Spleen (tissue), 11 donors: ENCODE measurements around the gene TSHR. TPM values are rescaled to one million over a fixed set of nuclear protein-coding genes. Genes with fewer than 3 reads are reported as not detected.

Source experiments
- DNase-seq: peaks from one replicate; pipeline ENCODE4 v3.0.0-alpha.2; 2020
- H3K27ac ChIP-seq, 8 donors: fragments of 200-600 bp; sonication (generic) in 7 of 8; 1 replicate in 4 of 8; 2 replicates in 4 of 8; pipeline versions ENCODE4 v1.5.0 to v1.8.0; 2016 to 2021; ENCODE audit warnings: inconsistent platforms in 4 of 8, mild to moderate bottlenecking in 4 of 8, moderate library complexity in 1 of 8
- H3K27me3 ChIP-seq, 7 donors: fragments of 200-600 bp; sonication (generic) in 6 of 7; replicated peaks in 1 of 7; 1 replicate in 4 of 7; 2 replicates in 3 of 7; pipeline versions ENCODE4 v1.5.0 to v1.8.0; 2016 to 2021; ENCODE audit warnings: inconsistent platforms in 3 of 7, mild to moderate bottlenecking in 1 of 7
- H3K36me3 ChIP-seq, 6 donors: fragments of 200-600 bp; sonication (generic) in 5 of 6; 1 replicate in 4 of 6; 2 replicates in 2 of 6; pipeline versions ENCODE4 v1.5.0 to v1.8.0; 2016 to 2021; ENCODE audit warnings: inconsistent platforms in 2 of 6
- H3K4me1 ChIP-seq, 6 donors: fragments of 200-600 bp; sonication (generic) in 5 of 6; 1 replicate in 3 of 6; 2 replicates in 3 of 6; pipeline versions ENCODE4 v1.5.0 to v1.8.0; 2016 to 2021; ENCODE audit warnings: inconsistent platforms in 3 of 6
- H3K4me3 ChIP-seq, 8 donors: fragments of 200-600 bp; sonication (generic) in 7 of 8; 1 replicate in 4 of 8; 2 replicates in 4 of 8; pipeline versions ENCODE4 v1.5.0 to v1.8.0; 2016 to 2021; ENCODE audit warnings: inconsistent platforms in 4 of 8, mild to moderate bottlenecking in 4 of 8, moderate library complexity in 2 of 8
- H3K9me3 ChIP-seq, 8 donors: fragments of 200-600 bp; sonication (generic) in 7 of 8; 1 replicate in 4 of 8; 2 replicates in 4 of 8; pipeline versions ENCODE4 v1.5.0 to v1.8.0; 2016 to 2021; ENCODE audit warnings: inconsistent platforms in 4 of 8
- POLR2A ChIP-seq, 3 donors: fragments of 450-650 bp; IDR thresholded peaks; one replicate each; pipeline ENCODE4 v1.5.1; 2017; ENCODE audit warnings: antibody characterized with exemption in 3 of 3, mild to moderate bottlenecking in 1 of 3
- POLR2AphosphoS5 ChIP-seq, 3 donors: sonication (generic); formaldehyde crosslinking; IDR thresholded peaks; one replicate each; pipeline ENCODE4 v1.5.1; 2017; ENCODE audit warnings: antibody characterized with exemption in 3 of 3
- WGBS, 5 donors: extraction: QIAGEN DNeasy Blood & Tissue Kit in 3 of 5; methylation state at CpG; one replicate each; pipeline versions ENCODE4 v1.1.5 to v1.1.7; 2013 to 2018; 5-methylcytosine and 5-hydroxymethylcytosine counted together
- intact Hi-C: fragments of 100-400 bp; cut with DNase I; formaldehyde crosslinking; loops from one replicate; pipeline ENCODE4 v1.15.0; 2023; ENCODE audit warnings: low total_unique reads
- polyA plus RNA-seq, 3 donors: library from polyadenylated mRNA; stranded (reverse); fragments of 200-250 nt; gene quantifications; one replicate each; pipeline ENCODE4 v1.2.1, GENCODE V29; 2013
- total RNA-seq, 7 donors: library from RNA; depleted of rRNA in 3 of 7; stranded (reverse); fragments of >200 nt in 3 of 7; fragmentation: NEBNext Ultra II Directional in 4 of 7; extraction: Animal tissue kit (Norgen Biotek cat#: 25700) in 4 of 7; gene quantifications; one replicate each; pipeline versions ENCODE4 v1.1.0 to v1.2.1, GENCODE V29; 2016 to 2021
- TF ChIP-seq, protein P1 (sequence below), 11 experiments: fragments of 200-600 bp in 7 of 11; fragments of 450-650 bp in 4 of 11; sonication (generic) in 4 of 11; IDR thresholded peaks in 8 of 11; conservative IDR thresholded peaks in 3 of 11; 1 replicate in 7 of 11; 2 replicates in 4 of 11; pipeline versions ENCODE4 v1.4.0 to v1.8.0; 2016 to 2021; ENCODE audit warnings: antibody characterized with exemption in 11 of 11, inconsistent platforms in 4 of 11, mild to moderate bottlenecking in 1 of 11
- donor health status: healthy with polysubstance abuse.
- donor health status: DM: no; HTN: no; CAD: no; lungs with moderate emphysema.
- donor health status: DM: no; HTN: no; CAD: no.
- donor health status: Bipolar disorder and iron deficiency.
- donor health status: healthy.
- donor health status: DM: no; HTN: no; CAD: no.
- donor health status: DM: yes; HTN: yes; CAD: no.

Gene TSHR
- total and polyA plus RNA-seq, 10 donors = 0.22 to 3.1 (median 0.46) TPM; not detected in 1

DNA sequence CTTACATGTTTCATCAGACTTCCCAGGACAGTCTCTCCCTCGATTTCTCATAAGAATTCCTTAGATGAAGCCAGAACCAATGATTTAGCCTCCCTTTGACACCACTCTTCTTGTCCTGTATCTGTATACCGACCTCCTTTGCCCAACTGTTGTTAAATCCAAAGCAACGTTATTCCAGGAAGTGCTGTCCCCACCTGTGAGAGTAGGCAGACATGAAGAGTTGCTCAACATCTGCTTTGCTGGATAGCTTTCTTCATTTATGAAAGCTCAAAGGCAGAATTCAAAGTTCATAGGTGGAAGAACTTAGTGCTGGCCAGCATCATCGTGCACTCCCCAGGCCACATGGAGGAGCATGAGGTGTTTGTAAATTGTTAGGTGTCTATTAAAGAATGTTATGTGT is 209.8 kb downstream of the TSHR start:
- H3K9me3 ChIP-seq = no peaks in the 10 kb centered on the region
- no peak for DNase-seq
- intact Hi-C loops = loop anchor here (10.0 kb wide), 1 partner anchor 170 kb away; no protein-coding TSS in a partner anchor
- H3K27ac ChIP-seq = no peak overlapping the region
- no peak overlapping the region for H3K4me3 ChIP-seq
- peaks cover 0 to 25% (median 14%) of the 10 kb centered on the region in 6 donors for H3K4me1 ChIP-seq
- no peaks in the 10 kb centered on the region for H3K27me3 ChIP-seq
- WGBS, 5 donors = 46 to 66% (median 63%) methylated on average over 4 of the region's 4 CpGs
- no peaks in the 10 kb centered on the region for H3K36me3 ChIP-seq
- TF ChIP-seq POLR2AphosphoS5 (IDR thresholded peaks at IDR 0.05) (no peak), POLR2A (IDR thresholded peaks at IDR 0.05) (no peak)
- TF ChIP-seq, protein P1, sequence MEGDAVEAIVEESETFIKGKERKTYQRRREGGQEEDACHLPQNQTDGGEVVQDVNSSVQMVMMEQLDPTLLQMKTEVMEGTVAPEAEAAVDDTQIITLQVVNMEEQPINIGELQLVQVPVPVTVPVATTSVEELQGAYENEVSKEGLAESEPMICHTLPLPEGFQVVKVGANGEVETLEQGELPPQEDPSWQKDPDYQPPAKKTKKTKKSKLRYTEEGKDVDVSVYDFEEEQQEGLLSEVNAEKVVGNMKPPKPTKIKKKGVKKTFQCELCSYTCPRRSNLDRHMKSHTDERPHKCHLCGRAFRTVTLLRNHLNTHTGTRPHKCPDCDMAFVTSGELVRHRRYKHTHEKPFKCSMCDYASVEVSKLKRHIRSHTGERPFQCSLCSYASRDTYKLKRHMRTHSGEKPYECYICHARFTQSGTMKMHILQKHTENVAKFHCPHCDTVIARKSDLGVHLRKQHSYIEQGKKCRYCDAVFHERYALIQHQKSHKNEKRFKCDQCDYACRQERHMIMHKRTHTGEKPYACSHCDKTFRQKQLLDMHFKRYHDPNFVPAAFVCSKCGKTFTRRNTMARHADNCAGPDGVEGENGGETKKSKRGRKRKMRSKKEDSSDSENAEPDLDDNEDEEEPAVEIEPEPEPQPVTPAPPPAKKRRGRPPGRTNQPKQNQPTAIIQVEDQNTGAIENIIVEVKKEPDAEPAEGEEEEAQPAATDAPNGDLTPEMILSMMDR (IDR thresholded peaks at IDR 0.05 in 8 of 11, conservative IDR thresholded peaks at IDR 0.05 in 3 of 11) = no peak

- no peak overlapping the region for H3K4me3 ChIP-seq
- TF ChIP-seq POLR2AphosphoS5 (IDR thresholded peaks at IDR 0.05) = no peak
- TF ChIP-seq, protein P1 (IDR thresholded peaks at IDR 0.05 in 8 of 11, conservative IDR thresholded peaks at IDR 0.05 in 3 of 11) = no peak
- no peak overlapping the region for H3K27ac ChIP-seq
- H3K36me3 ChIP-seq = no peaks in the 10 kb centered on the region
- no peaks in the 10 kb centered on the region for H3K27me3 ChIP-seq
- WGBS, 5 donors = 86 to 96% (median 93%) methylated on average over 2 of the region's 2 CpGs
- no peaks in the 10 kb centered on the region for H3K9me3 ChIP-seq
- DNase-seq = no peak
- peaks cover 0 to 35% (median 20%) of the 10 kb centered on the region in 6 donors for H3K4me1 ChIP-seq
- intact Hi-C loops = loop anchor here (10.0 kb wide), 1 partner anchor 171 kb away; no protein-coding TSS in a partner anchor
Observed at GRCh38 chr14:81166121-81166520, 210.7 kb downstream of the TSHR start.

DNA sequence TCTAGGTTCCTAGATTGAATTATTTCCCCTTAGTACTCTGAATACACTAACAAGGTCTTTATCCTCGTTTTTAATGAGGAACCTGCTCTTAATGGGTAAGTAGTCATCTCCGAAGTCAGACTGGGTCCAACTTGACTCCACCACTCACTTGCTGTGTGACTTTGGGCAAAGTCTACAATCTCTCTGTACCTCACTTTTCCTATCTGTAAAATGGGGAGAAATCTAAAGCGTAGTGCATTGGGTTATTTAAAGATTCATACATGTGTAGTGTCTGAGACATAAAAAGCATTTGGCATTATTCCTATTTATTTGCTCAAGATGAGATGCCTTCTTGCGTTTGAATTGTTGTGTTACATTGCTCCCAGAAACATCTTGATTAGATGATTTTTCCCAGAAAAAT is 213.8 kb downstream of the TSHR start:
- Histone ChIP-seq H3K27me3 (no peaks in the 10 kb centered on the region), H3K9me3 (no peaks in the 10 kb centered on the region), H3K36me3 (no peaks in the 10 kb centered on the region), H3K27ac (peak overlapping the region; percentile 90 to 97 (median 94)), H3K4me1 (peaks cover 0 to 53% (median 20%) of the 10 kb centered on the region in 6 donors), H3K4me3 (peak overlapping the region in 6 of 8 donors; percentile 60 to 85 (median 64))
- DNase-seq = no peak
- TF ChIP-seq, protein P1 (IDR thresholded peaks at IDR 0.05 in 8 of 11, conservative IDR thresholded peaks at IDR 0.05 in 3 of 11) = no peak
- no peak for TF ChIP-seq POLR2AphosphoS5 (IDR thresholded peaks at IDR 0.05)
- no peak for TF ChIP-seq POLR2A (IDR thresholded peaks at IDR 0.05)
- WGBS, 5 donors = 55 to 63% (median 57%) methylated on average over 4 of the region's 4 CpGs
- intact Hi-C loops = loop anchor here (10.0 kb wide), 1 partner anchor 174 kb away; no protein-coding TSS in a partner anchor

DNA sequence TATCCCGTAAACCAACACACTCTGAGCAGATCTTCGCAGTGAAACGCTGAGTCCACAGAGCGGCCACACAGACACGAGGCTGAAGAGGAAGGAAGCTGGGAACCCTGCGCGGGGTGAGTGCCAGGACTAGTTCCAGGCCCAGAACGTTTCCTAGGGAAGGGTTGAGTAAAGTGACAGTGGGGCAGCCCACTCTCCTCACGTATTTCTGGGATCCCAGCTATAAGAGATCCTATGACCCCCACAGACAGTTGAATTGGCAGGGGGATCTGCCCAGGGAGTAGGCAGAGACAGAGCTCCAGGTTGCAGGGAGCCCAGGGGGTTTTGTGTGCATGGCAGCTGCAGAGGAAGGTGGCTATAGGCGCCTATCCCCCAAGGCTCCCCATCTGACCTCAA is 214.3 kb downstream of the TSHR start:
- DNase-seq = peak; percentile 88
- no peaks in the 10 kb centered on the region for H3K27me3 ChIP-seq
- peak overlapping the region; percentile 52 to 85 (median 62) for H3K4me3 ChIP-seq
- H3K27ac ChIP-seq = peak overlapping the region; percentile 90 to 97 (median 94)
- no peak for TF ChIP-seq POLR2A (IDR thresholded peaks at IDR 0.05)
- TF ChIP-seq POLR2AphosphoS5 (IDR thresholded peaks at IDR 0.05) = peak in 2 of 3 donors; percentile 39 to 51
- TF ChIP-seq, protein P1 (IDR thresholded peaks at IDR 0.05 in 8 of 11, conservative IDR thresholded peaks at IDR 0.05 in 3 of 11) = no peak
- no peaks in the 10 kb centered on the region for H3K36me3 ChIP-seq
- intact Hi-C loops = loop anchor here (5.0 to 10.0 kb wide), 2 partner anchors 48 to 175 kb away; no protein-coding TSS in a partner anchor
- no peaks in the 10 kb centered on the region for H3K9me3 ChIP-seq
- 2 to 9% (median 3%) methylated on average over 7 to 10 of the region's 10 CpGs for WGBS, 5 donors
- H3K4me1 ChIP-seq = peaks cover 0 to 49% (median 20%) of the 10 kb centered on the region in 6 donors
